GM12892 (cell line): ENCODE measurements around the gene KDM1B.

ENCODE experiments used
- POLR2A ChIP-seq: IDR thresholded peaks from 2 replicates; pipeline ENCODE4 v1.6.1; 2011; ENCODE audit warnings: low read depth, low read length, control low read depth
- POLR2AphosphoS5 ChIP-seq: IDR thresholded peaks from 2 replicates; pipeline ENCODE4 v1.6.1; 2011; ENCODE audit warnings: low read depth, low read length, control low read depth
- TAF1 ChIP-seq: IDR thresholded peaks from 2 replicates; pipeline ENCODE4 v1.6.1; 2011; ENCODE audit warnings: low read depth, mild to moderate bottlenecking, control low read depth, low read length, borderline replicate concordance

DNA sequence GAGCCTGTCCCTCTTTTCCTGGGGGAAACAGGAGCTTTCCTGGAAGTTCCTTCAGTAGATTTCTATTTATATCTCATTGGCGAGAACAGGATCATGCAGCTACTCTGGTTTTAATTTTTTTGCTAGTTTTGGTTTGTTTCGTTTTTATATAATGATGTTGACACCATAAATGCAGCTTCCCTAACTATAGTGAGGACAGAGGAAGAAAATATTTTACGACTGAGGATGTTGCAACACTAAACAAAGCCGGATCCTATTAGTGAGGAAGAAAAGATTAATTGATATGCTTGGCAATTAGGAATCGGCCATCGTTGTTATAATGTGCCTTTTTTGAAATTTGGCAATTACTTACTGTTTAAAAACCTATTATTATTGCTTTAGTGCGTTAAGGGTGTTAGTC is 16.6 kb downstream of the KDM1B start:
- TF ChIP-seq POLR2A, result no peak
- TF ChIP-seq POLR2AphosphoS5, result no peak
- no peak for TF ChIP-seq TAF1
